ENCODE measurements around the gene RASGRP4.
"Not testable (repeated sequence)": the region's sequence is repeated elsewhere in the genome, so short reads cannot be mapped to it uniquely, and the experiment has no call there.

RASGRP4 gene

GRCh38 chr19:38370299-38370698 is 55.7 kb downstream of the RASGRP4 start:
- no peak for DNase-seq (ENCODE audit: low read depth)

GRCh38 chr19:38369584-38369983 is 56.4 kb downstream of the RASGRP4 start:
- no peak for DNase-seq (ENCODE audit: low read depth)

- no peak for DNase-seq (ENCODE audit: low read depth)
Observed at GRCh38 chr19:38367041-38367440, 59.0 kb downstream of the RASGRP4 start.

- DNase-seq (ENCODE audit: low read depth): not testable (repeated sequence)
Observed at GRCh38 chr19:38362946-38363688, 62.9 kb downstream of the RASGRP4 start.

- peak; percentile 72 for DNase-seq (ENCODE audit: low read depth)
Observed at GRCh38 chr19:38362076-38362945, 63.7 kb downstream of the RASGRP4 start.

GRCh38 chr19:38361633-38362075 is 64.4 kb downstream of the RASGRP4 start:
- peak; percentile 77 for DNase-seq (ENCODE audit: low read depth)

GRCh38 chr19:38360839-38361631 is 65.0 kb downstream of the RASGRP4 start:
- DNase-seq (ENCODE audit: low read depth): no peak

- DNase-seq (ENCODE audit: low read depth): no peak
Observed at GRCh38 chr19:38360351-38360750, 65.7 kb downstream of the RASGRP4 start.

GRCh38 chr19:38359242-38360021 is 66.6 kb downstream of the RASGRP4 start:
- DNase-seq (ENCODE audit: low read depth): no peak
